ENCODE results near the gene BCAR3. TPM values are rescaled to one million over a fixed set of nuclear protein-coding genes. Genes with fewer than 3 reads are reported as not detected.

BCAR3 gene
- 10 to 100 TPM; 22.5 to 28.9 (median 25.2) TPM for polyA plus RNA-seq (ENCODE audit: insufficient read length in 4 of 4)

- DNase-seq (ENCODE audit: low read depth in 4 of 4, low spot score in 2 of 4), result peak in 1 of 4 donors; percentile 54
Observed at GRCh38 chr1:93681101-93681988, at the start of gene BCAR3. TSS of gene BCAR3 (minus strand) at chr1:93681837. CDS start at chr1:93674930, 6,907 bp downstream.

DNA sequence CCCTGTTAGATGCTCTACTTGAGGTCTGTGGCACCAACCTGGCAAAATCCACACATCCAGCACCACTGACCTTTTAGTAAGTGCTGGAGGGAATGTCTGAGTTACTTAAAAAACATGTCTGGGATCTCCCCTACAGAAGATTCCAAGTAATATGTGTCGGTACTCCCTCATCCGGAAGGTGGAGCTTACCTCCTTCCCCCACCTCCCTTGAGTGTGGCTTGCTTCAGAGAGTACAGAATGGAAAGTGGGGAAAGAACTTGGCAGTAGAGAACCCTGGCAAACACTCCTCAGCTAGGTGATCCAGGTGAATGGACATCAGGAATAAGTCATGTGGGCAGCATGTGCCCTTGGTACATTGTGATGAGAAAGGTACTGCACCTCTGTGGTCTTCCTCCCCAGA lies 49.0 kb upstream of the BCAR3 start:
- no peak for DNase-seq (ENCODE audit: low read depth in 4 of 4, low spot score in 2 of 4)

DNA sequence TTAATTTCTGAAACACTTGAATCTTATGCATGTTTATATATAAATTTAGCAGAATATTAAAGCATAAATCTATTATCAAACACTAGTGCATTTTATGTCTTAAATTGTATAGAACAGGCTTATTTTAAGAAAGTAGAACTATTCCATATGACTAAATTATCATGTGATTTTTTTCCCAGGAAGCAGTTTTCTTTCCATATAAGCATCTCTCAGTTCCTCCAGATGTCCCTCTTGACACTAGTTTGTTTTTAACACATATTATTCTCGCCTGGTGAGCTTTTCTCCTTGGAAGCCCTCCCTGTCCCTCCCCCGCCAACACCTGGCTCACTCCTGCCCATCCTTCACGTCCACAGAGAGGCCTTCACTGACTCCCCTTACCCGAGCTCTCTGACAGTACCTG lies 48.3 kb upstream of the BCAR3 start:
- no peak for DNase-seq (ENCODE audit: low read depth in 4 of 4, low spot score in 2 of 4)

DNA sequence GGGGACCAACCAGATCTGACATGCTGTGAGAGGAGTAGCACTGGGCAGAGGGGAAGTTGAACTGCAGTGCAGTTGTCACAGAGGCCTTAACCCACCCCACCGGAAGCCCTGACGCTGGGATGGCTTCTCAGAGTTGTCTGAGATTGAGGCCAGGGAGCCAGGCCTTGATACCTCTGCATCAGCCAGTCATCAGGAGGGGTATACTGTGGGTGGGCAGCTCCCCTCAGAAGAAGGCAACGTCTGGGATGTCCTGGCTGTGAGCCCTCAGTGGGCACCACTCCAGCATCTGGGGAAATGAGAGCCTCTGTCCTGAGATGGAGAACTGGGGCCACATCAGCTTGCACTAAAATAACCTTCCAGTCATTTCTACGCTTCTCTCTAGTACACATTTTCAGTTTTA lies 47.9 kb upstream of the BCAR3 start:
- DNase-seq (ENCODE audit: low read depth in 4 of 4, low spot score in 2 of 4), result no peak

- no peak for DNase-seq (ENCODE audit: low read depth in 4 of 4, low spot score in 2 of 4)
Observed at GRCh38 chr1:93728480-93729131, 47.0 kb upstream of the BCAR3 start.

DNA sequence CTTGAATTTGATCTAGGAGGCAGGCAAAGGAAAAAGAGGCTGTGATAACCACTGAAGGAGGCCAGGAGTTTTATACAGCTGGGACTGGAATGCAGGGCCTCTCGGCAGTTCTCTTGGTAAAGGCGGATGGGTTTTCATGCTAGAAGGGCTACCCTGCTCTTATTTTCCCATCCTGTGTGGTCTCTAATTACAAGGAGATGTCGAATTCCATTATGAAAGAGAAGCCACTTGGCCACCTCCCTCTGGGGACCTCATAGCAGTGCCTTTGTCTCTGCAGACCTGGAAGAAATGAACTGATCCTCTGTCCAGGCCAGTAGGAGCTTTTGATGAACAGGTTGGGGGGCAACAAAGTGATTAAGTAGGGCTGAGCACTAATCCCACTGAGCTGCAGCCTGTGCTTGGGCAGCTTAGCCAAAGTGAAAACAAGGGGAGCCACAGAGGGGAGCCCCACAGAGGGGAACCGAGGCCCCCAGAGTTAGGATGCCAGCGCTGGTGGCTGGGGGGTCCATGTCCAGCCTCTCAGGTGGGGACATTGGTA lies 42.2 kb upstream of the BCAR3 start:
- DNase-seq (ENCODE audit: low read depth in 4 of 4, low spot score in 2 of 4), result no peak

GRCh38 chr1:93723110-93723509 lies 41.5 kb upstream of the BCAR3 start:
- DNase-seq (ENCODE audit: low read depth in 4 of 4, low spot score in 2 of 4), result no peak

DNA sequence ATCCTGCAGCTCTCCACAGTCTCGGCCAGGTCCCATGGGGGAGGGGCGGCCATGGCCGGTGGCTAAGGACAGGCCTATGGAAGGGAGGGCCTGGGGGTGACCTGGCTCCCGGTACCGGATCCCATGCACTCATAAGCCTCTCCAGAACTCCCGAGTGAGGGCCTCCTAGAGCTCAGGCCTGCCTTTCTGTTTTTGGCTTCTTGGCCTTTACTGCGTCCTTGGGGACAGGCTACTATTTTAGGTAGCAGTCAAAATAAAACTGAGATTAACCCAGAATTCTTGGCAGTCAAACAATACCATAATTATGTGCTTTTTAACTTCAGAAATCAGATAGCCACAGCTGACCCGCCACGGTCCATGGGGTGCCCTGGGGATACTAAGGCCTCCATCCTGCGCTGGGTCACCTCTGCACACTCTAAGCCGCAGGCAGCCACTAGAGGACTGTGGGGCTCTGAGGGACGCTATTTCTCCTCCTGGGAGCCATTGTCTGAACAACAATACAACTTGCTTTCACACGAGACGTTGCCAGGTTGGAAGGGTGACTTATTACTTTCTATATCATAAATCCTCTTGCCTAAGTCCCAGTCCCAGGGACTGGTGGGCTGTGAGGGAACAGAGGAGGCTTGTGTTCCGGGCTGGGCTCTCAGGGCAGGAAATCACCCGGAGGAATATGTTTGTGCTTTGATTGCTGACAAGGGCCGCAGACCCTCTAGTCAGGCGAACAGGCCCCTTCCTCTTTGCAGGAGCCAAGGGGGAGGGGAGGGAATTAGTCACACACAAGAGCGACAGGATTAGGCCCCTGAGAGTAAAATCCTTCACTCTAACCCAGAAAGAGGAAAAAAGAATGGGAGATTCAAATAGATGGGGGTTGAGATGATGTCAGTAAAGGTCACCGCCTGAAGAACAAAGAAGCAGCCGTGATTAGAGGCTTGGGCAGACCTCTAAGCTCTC lies 40.7 kb upstream of the BCAR3 start:
- DNase-seq (ENCODE audit: low read depth in 4 of 4, low spot score in 2 of 4), result no peak

GRCh38 chr1:93720956-93721626 lies 39.5 kb upstream of the BCAR3 start:
- DNase-seq (ENCODE audit: low read depth in 4 of 4, low spot score in 2 of 4), result no peak

GRCh38 chr1:93717640-93718039 lies 36.0 kb upstream of the BCAR3 start:
- DNase-seq (ENCODE audit: low read depth in 4 of 4, low spot score in 2 of 4), result no peak

DNA sequence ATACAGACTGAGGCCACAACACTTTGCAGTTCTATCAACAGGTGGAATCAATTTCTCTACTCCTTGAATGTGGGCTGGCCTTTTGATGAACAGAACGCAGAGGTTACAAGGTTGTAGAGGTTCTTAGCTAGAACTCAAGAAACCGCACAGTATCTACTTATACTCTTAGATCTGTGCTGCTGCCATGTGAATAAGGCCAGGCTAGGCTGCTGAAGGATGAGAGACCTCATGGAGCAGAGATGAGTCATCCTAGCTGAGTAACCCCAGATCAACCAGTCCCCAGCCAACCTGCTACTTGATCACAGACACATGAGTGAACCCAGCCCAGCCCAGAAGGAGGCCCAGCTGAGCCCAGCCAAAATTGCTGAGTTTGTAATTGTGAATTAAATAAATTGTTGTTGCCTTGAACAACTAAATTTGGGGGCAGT lies 35.3 kb upstream of the BCAR3 start:
- DNase-seq (ENCODE audit: low read depth in 4 of 4, low spot score in 2 of 4), result no peak

DNA sequence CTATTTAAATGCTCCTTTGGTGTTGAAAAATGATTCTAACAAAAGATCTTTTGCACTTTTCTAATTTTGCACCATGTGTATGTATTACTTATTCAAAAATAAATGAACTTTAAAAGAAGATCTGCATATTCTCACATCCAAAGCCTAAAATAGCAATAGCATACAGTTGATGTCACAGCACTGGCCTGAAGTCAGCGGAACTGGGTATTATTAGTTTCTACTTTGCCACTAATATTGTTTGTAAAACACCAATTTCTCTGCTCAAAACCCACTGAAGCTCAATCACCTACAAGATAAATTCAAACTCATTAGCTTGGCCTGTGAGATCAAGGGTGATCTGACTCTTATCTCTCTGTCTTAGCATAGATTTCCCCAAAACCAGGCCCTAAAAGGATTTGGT lies 34.5 kb upstream of the BCAR3 start:
- DNase-seq (ENCODE audit: low read depth in 4 of 4, low spot score in 2 of 4), result no peak

- DNase-seq (ENCODE audit: low read depth in 4 of 4, low spot score in 2 of 4), result no peak
Observed at GRCh38 chr1:93715529-93716126, 34.0 kb upstream of the BCAR3 start.

DNA sequence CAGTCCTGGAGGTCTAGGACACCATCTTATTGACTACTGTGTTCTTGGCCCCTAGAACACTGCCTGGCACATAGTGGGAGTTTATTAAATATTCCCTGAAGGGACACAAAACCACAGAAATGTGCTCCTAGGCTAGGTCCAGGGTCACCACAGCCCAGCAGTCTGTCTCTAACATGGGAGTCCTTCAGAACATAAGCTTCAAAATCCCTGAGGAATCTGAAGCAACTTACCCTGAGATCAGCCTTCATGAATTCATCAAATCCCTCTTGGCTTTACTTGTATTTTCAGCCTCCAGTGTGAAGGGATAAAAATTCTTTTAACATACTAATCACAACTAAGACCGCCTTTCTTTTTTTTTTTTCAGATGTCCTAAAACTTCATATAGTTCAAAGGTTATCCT lies 32.7 kb upstream of the BCAR3 start:
- DNase-seq (ENCODE audit: low read depth in 4 of 4, low spot score in 2 of 4), result no peak

DNA sequence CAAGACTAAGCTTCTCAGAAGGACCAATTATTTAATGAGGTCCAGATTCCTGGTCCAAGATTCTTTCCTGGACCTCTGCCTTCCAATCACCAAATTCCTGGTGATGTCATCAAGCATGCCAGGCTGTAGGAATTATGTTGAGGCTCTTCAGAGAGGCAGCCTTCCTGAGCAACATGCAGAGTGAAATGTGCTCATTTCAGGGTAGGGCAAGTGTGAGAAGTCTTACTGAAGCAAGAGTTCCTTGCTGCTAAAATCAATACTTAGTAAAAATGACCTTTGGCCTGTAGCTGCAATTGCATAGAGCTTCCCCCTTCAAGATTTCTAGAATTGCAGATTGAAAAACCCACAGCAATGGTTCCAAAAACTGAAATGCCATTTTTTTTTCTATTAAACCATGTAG lies 31.7 kb upstream of the BCAR3 start:
- no peak for DNase-seq (ENCODE audit: low read depth in 4 of 4, low spot score in 2 of 4)

GRCh38 chr1:93712741-93713140 lies 31.1 kb upstream of the BCAR3 start:
- no peak for DNase-seq (ENCODE audit: low read depth in 4 of 4, low spot score in 2 of 4)

- DNase-seq (ENCODE audit: low read depth in 4 of 4, low spot score in 2 of 4), result no peak
Observed at GRCh38 chr1:93710499-93711453, 29.1 kb upstream of the BCAR3 start.

DNA sequence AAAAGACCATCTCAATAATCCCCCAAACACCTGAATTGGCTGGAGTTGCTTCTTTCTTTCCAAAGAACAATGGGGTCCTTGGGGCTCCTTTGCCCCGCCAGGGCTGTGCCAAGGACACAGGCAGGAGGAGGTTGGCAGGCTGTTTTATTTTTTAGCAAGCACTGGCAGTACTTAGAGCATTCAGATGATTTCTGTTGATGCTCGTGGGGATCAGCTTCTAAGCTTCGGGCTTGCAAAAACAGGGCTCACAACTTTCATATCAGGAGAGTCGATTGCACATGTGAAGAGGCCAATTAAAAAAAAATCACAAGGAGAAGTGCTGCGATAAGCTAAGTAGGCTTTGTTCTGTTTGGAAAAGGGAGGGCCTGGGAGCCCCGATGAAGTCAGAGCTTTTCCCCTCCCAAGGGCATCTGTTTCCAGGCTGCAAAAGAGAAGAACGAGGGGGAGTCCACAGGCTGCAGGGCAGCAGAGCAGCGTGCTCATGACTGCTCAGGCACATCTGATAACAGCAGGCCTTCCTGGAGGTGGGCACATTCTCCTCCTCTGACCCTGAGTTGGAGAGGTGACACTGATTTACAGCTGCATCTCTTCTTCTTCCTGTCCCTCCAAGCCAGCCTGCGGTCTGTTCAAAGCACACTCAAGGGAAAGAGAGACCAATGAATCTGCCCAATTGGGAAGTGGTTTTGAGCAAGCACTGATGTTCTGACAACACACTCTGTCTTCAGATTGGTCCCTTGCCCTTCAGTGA lies 27.3 kb upstream of the BCAR3 start:
- peak in 2 of 4 donors; percentile 60 to 63 for DNase-seq (ENCODE audit: low read depth in 4 of 4, low spot score in 2 of 4)
